Esophagus squamous epithelium (tissue), 4 donors: Measurements from ENCODE around the gene PNLDC1.

ENCODE experiments used
- CTCF ChIP-seq, 6 experiments: fragments of 450-650 bp in 4 of 6; fragments of 200-600 bp in 2 of 6; sonication (generic) in 2 of 6; IDR thresholded peaks; one replicate each; pipeline ENCODE4 v1.5.1; 2016 to 2019; ENCODE audit warnings: antibody characterized with exemption in 6 of 6, mild to moderate bottlenecking in 4 of 6, moderate library complexity in 4 of 6
- POLR2A ChIP-seq, 4 donors: fragments of 450-650 bp; IDR thresholded peaks; one replicate each; pipeline ENCODE4 v1.6.1; 2017; ENCODE audit warnings: antibody characterized with exemption in 4 of 4, mild to moderate bottlenecking in 4 of 4, moderate library complexity in 3 of 4

- TF ChIP-seq POLR2A (IDR thresholded peaks at IDR 0.05) (no peak), CTCF (IDR thresholded peaks at IDR 0.05) (no peak)
Measured at GRCh38 chr6:159761129-159761872, 38.8 kb upstream of the PNLDC1 start.
